GM21447 (cell line): ENCODE data around the gene JADE1.

Experiments
- ATAC-seq: cut with Tn5 transposase; IDR thresholded peaks from one replicate; pipeline ENCODE4 v1.9.1; 2021; ENCODE audit not compliant: unreplicated experiment

The JADE1 gene

DNA sequence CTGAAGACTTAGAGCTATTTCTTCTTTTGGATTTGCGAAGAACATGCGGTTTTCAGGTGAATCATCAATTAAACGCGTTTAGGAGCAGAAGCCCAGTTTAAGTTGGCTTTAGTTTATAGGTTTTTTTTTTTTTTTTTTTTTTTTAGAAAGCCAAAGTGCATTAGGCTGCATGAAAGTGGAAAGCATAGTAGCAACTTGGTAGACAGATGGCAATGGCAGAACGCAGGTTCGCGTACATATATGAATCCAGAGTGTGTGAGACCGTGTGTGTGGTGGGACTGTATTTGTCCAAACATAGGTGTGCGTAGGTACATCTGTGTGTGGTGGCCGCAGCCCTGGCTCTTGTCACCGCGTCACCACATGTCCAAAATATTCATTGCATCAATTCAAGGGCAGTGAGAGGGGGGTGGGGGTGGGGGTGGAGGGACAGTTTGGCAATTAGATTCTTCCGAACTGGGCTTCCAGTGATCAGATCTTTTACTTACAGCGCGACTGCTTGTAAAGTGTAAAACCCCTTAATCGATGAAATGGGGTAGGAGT, 901 bp downstream of the JADE1 start:
- ATAC-seq, result no peak

DNA sequence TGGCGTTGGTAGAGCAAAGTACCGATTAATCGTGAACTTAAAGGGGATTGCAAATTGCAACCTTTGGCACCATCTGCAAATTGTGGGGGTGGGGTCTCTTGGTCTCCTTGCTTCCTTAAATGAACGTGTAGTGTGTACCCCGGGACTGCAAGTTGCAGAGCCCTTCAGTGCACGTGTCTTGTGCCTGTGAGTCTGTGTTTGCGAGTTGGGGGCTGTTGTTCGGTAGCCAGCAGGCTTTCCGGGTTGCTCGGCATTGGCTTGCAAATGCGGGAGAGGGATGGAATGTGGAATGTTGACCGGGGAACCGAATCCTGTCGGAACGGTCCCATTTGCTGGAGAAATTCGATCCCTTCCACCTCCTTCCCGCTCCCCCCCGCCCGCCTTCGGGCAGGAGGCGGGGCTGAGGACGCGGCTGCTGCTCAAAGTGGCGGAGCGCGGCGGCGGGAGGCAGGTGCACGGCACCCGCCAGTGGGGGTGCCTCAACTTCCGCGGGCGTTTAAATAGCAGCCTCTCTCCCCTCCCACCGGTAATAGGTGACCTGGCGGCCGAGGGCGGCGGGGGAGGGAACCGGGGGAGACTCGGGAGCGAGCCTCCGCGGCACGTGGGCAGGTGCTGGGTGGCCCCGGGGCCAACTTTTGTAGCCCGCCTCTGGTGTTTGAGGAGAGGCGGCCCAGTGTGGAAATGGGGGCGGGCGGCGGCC, 1.5 kb downstream of the JADE1 start:
- peak; percentile 48 for ATAC-seq

DNA sequence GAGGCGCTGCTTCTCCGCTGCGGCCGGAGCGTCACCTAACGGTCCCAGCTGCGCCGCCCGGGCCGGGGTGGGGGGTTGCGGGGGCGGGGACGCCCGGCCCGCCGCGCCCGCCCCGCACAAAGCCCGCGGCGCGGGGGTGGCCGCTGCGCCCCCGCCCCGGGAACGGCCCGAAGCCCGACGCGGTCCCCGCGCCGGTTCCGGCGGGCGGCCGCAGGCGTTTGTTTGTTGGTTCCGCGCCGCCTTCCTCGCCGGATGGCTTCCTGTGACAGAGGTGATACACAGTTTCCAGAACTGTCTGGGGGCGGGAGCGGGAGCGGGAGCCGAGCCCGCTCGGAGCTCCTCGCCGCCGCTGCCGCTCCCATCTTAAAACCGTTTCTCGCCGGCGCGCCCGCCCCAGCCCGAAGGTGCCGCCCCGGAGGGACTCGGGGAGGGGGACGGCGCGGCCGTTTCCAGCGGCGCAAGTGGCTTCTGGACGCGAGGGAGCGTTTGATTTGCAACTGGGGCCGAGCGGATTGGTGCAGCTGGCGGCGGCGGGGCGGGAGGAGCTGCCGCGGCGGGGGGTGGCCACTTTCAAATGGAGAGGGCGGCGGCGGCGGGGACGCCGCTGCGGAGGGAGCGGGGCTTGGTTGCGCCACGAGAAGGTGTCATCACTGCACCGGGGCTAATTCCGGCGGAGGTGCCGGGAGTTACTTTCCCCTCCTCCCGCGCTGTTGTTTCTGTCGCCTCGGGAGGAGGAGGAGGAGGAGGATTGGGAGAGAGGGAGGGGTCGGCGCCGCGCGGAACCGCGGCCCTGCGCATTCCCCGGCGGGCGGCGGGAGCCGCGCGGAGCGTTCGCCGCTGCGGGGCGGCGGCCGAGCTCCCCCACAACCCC, 2.3 kb downstream of the JADE1 start:
- peak; percentile 47 for ATAC-seq

DNA sequence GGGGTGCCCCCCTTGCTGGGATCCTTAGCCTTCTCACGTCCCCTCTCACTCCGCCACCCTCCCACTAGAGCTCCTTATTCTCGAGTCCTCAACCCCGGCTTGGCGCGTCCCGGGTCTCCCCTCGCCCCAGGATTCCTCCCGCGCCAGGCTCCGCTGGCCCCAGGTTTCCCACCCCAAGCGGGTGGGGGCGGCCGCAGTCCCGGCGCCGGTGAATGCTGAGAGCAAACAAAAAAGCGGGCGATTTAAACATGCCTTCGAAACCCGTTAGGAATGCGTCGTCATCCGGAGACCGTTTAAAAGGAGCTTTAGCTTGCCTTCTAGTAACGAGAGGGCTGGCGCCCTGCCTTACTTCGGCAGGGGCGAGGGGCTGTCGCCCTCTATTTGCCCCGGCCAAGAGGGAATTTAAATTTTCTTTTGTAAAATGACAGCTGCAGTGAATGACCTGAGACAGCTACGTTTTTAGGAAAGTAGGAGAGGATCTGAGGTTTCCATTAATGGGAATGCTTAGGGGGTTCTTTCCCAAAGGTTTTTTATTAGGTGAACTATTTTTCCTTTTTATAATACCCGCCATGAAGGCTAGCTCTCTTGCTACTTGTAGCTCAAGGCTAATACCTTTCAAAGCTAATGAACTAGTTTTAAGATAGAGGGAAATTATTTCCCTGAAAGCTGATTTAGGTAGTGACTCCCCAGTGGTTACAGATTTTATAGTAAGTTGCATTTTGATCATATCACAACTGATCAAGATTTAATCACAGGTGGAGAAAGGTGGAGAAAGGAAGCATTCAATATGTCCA, 3.1 kb downstream of the JADE1 start:
- peak; percentile 4 for ATAC-seq

DNA sequence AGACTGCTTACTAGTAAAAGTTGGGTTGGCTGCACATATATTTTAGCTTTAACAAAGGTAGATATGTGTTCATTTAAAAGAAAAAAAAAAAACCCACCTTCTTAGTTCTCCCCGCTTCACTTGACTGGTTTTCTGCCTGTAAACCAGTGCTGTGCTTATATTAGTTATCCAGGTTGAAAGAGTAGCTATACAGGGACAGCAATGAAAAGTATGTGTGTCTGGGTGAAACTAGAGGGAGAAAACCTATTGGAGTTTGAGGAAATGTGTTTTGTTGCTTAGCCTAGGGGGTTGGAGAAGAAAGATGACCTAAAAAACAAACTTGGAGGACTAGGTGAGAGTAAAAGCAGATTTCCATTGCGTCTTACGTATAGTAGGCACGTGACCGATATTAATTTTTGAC, 4.5 kb downstream of the JADE1 start:
- no peak for ATAC-seq

DNA sequence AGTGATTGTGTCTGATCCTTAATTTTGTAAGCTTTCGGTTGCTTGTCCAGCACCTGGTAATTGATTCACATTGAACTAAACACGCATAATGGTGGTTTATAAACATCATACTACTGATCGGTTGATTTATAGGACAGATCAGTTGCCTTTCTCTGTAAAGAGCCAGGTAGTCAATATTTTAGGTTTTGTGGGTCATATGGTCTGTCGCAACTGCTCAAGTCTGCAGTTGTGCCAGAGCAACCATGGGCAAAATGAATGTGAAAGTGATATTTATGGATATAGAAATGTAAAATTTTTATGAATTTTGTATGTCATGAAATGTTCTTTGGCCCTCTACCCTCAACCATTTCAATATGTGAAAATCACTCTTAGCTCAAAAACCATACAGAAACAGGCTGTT, 8.9 kb downstream of the JADE1 start:
- no peak for ATAC-seq

DNA sequence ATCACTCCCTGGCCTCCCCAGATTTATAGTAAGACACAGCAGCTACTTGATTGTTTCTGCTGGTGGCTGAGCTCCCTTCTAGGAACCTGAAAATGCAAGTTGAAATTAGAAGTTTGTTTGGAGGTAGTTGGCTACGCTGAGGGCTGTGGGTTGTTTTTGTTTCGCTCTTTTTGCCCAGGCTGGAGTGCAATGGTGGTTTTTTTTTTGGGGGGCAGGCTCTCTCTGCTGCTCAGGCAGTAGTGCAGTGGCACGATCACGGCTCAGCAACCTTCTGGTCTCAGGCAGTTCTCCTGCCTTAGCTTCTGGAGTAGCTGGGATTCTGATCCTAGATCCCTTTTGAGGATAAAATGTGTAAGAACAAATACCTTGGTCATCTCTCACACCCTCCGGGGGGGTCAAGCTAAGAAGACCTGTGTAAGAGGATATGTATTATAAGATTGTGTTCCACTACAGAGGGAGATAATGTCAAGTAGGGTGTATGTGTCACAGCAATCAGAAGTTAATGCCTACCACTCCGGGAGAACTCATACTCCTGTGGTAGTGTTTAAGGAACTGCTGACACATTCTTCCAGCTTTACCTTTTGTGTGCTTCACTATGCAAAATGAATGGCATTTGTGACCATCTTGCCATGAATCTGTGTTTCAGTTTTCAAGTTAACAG, 9.7 kb downstream of the JADE1 start:
- ATAC-seq, result no peak

DNA sequence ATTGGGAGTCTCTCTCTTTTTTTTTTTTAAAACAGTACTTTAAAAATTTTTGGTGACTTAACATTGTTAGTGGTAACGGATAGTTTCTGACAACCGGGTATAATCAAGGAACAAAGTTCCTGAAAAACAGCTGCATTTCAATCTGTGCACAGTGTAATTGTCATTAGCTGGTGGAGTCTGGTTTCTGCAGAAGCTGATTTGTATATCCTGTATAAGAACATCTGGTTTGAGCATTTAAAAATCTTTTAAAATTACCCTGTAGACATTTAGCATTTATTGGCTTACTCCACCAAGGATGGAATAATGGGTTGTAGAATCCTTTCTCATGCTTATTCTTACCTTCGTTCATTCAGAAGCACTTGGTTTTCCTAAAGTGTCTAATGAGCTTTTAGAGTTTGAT, 11.2 kb downstream of the JADE1 start:
- ATAC-seq, result no peak

DNA sequence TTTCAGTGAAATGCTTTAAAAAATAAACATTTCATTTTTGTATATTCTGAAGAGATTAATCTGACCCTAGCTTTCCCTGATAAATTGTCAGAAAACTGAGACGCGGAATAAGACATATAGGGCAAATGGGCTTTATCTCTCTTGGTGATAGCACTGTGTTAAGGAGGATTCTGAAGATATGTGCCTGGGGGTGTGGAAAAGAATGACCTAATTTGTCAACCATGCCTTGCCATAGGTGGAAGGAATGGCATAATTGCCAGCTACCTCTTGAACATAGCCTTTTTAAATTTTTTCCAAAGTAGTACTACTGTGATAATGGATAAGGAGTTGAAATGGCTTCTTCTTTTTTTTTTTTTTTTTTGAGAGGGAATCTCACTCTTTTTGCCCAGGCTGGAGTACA, 11.7 kb downstream of the JADE1 start:
- ATAC-seq, result no peak

DNA sequence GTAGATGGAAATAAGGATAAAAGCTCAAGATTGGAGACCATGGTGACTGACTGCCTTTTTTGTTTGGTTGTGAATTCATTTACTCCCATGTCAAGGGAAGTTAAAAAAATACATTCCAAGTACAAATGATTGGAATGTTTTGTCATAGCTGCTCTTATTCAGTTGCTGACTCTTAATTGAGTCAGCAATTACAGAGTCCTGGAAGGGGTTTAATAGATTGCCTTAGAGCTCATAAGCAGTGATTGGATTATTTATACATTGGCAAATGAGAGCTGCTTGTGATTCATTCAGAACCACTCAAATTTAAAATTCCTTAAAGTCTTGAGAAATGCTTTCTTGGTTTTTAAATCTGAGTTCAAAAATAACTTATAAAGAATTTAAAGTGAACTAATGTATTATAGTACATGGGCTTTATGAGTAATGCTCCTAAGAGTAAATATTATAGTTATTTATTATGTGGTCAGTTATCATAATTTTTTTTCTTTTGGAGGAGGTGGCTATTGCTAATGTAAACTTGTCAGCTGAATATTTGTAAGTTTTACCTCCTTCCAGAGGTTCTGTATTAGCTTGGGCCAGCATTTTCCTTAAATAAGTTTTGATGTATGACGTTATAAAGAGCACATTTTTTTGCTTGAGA, 13.6 kb downstream of the JADE1 start:
- ATAC-seq, result no peak

DNA sequence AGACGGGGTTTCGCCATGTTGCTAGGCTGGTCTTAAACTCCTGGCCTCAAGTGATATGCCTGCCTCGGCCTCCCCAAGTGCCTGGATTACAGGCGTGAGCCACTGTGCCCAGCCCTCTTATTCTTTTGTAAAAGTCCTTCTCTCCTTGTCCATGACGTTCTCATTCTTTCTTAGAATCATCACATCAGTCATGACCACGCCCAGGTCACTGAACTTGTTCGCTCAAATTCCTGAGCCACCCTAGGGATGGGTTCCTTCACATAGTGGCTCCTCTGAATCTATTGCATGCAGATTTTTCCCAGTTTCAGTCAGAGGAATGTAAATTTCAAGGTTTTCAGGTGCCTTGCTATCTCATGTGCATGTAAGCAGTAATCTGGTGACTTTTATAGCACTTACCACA, 15.7 kb downstream of the JADE1 start:
- no peak for ATAC-seq

DNA sequence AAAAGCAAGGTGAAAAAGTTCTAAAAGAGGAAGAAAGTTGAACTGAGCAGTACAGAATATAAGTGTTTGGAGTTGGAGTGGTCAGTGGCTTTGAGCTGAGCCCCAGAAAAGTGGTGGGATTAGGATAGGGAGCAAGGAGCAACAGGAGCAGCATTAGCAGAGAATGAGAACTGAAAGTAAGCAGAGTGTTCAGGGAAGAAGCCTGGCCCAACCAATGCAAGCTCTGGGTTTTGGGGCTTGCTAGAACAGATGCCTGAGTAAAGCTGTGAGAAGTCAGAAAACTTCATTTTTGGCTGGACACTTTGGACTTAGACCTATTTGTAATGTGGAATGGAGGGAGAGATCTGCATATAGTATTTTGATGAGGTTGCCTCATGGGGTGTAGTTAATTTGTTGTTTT, 17.8 kb downstream of the JADE1 start:
- peak; percentile 27 for ATAC-seq

DNA sequence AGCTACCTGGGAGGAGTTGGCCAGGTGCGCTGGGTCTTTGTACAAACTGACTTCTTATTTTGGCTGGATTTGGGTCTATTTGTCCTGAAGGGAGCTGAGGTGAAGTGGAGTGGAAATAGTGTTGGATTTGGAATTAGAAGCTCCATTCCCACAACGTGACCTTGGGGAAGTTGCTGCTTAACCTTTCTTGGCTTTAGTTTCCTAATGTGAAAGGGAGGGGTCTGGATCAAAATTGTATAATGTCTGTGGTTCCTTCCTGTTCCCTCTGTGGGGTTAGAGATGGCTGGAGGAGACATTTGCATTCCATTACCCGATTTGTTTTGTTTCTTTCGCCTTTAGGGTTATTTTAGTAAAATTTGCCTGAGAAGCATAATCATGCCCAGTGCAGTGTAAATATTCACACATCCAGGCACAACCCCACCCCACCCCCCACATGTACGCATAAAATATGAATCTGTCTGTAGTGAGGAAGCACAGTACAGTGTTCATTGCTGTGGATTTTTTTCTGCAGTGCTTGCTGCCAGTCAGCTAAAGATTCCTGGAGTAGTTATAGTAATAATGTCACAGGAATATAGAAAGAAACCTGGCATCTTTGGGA, 21.5 kb downstream of the JADE1 start:
- ATAC-seq, result peak; percentile 35

DNA sequence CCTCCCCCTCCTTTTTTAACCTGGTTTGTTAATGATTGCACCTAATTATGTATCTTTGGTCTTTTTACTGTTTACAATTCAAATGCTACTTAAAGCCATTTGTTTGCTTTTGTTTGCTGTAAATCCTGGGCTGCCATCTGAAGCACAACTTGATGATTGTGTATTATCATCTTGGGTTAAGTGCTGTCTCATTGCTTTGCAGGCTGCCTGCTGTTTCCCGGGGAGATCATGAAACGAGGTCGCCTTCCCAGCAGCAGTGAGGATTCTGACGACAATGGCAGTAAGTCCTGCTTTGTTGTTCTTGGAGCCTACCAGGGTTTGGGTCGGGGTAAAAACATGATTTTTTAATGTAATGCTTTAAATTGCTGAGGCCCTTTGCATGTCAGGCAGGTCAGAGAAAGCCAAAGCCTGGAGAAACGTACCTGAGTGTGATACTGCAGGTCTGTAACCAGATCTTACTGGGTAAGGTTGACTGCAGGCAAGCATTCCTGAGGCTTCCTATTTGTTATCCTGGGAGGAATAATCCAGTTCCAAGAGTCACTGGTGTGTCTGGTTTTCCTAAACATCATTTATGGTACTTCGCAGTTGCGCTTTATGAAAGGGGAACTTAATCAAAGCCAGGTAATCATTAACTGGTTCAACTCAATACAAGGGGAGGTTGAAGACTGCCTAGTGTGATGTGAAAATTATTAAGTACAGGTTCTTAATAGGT, 22.2 kb downstream of the JADE1 start:
- no peak for ATAC-seq

DNA sequence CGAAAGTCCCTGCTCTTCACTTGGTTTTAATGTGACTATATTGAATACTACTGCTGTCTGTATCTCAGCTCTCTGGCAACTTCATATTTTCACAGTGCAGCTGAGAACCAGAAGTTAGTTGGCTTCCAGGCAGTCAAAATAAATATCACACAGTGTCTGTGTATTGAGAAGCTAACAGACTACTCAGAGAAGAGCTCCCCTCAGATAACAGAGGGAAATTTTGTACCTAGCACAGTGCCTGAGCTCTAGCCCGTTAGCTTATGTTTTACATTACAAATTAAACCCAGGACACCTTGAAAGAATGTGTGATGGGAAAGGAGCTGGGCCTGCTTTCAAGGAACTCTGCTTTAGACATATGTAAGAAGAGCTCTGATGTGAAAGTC, 22.7 kb downstream of the JADE1 start:
- ATAC-seq, result no peak

DNA sequence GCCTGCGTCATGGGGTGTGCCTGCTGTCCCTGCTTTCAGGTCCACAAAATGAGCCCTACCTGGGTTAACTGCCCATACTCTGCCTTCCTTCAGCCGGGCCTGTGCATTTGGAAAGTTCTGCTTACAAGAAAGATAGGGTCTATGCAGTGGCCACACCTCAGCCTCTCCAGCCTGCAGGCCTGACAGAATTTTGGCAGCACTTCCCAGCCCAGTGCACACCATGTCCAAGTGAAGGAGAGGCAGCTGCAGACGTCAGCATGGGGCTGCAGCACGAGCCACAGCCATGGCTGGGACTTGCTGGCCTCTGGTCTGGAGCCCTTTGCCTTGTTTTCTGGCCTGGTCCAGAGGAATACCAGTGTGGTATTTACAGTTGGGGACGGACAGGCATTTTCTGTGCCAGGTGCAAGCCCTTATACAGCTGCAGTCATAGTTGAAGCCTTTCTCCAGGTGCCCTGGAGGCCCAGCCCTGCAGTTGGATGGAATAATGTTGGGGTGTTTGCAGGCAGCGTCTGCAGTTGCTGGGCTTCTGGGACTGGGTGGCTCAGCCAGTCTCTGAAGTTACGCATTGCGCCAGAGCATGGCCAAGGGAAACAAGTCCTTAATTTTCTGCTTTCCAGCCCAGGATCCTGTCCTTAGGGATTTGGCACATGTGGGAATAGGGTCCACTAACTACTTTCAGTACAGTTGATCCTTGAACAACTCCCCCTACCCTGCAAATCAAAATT, 26.2 kb downstream of the JADE1 start:
- ATAC-seq, result no peak

DNA sequence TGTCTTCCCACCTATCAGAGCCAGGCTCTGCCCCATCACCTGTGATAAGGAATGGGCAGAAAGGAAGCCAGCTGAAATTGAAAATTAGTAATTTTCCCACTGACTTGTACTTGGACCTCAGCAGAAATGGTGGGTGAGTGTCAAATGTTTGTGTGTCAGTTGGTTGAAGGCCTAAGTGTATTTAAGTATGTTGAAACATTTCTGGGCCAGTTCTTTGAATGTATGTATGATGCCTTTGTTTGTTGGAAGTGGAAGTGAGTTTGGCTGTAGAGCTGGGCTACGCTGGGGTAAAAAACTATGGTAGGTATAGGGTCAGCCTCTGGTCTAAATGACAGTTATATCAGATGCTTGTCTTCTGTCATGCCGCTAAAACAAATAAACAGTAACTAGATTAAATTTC, 27.7 kb downstream of the JADE1 start:
- ATAC-seq, result no peak

DNA sequence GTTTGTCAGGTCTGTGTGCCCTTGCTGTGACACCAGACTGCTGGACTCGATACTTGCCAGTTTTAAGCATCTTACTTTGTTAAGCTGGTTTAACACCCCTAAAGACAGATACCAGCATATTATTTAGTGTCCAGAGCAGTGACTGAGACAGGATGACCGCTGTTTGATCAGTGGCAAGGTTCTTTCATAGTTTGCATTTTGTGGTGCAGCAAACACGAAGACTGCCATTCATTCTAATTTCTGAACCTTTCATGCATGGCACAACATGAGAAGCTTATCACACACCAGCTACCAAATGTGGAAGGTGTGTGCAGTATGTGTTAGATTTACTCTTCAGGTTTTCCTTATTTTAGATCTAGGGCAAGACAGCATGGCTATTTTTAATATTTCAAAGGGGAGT, 28.2 kb downstream of the JADE1 start:
- no peak for ATAC-seq
